ENCODE data around the gene TTF1.

The TTF1 gene

GRCh38 chr9:132406554-132407122 is at the start of gene TTF1:
TSS of gene TTF1 (minus strand) at chr9:132406840. CDS start at chr9:132402821, 4,019 bp downstream.
- DNase-seq: peak; percentile 94

- DNase-seq: no peak
Measured at GRCh38 chr9:132456241-132456640, 49.6 kb upstream of the TTF1 start.

- DNase-seq: peak; percentile 11
Measured at GRCh38 chr9:132451276-132451675, 44.6 kb upstream of the TTF1 start.

- no peak for DNase-seq
Measured at GRCh38 chr9:132447902-132448301, 41.3 kb upstream of the TTF1 start.

GRCh38 chr9:132447346-132447745 is 40.7 kb upstream of the TTF1 start:
- no peak for DNase-seq

- DNase-seq: no peak
Measured at GRCh38 chr9:132446887-132447286, 40.2 kb upstream of the TTF1 start.

- DNase-seq: no peak
Measured at GRCh38 chr9:132443951-132444607, 37.4 kb upstream of the TTF1 start.

- DNase-seq: no peak
Measured at GRCh38 chr9:132441404-132441803, 34.8 kb upstream of the TTF1 start.

GRCh38 chr9:132440735-132441134 is 34.1 kb upstream of the TTF1 start:
- no peak for DNase-seq

GRCh38 chr9:132439153-132439552 is 32.5 kb upstream of the TTF1 start:
- no peak for DNase-seq

- no peak for DNase-seq
Measured at GRCh38 chr9:132434881-132435280, 28.2 kb upstream of the TTF1 start.

- no peak for DNase-seq
Measured at GRCh38 chr9:132430998-132431397, 24.4 kb upstream of the TTF1 start.

GRCh38 chr9:132426639-132427414 is 20.2 kb upstream of the TTF1 start:
- DNase-seq: no peak

- no peak for DNase-seq
Measured at GRCh38 chr9:132425675-132426062, 19.0 kb upstream of the TTF1 start.

GRCh38 chr9:132424857-132425674 is 18.4 kb upstream of the TTF1 start:
- no peak for DNase-seq

- DNase-seq: no peak
Measured at GRCh38 chr9:132423503-132423902, 16.9 kb upstream of the TTF1 start.

- DNase-seq: no peak
Measured at GRCh38 chr9:132422574-132422973, 15.9 kb upstream of the TTF1 start.

- no peak for DNase-seq
Measured at GRCh38 chr9:132418726-132419363, 12.2 kb upstream of the TTF1 start.

GRCh38 chr9:132415181-132415580 is 8.5 kb upstream of the TTF1 start:
- DNase-seq: no peak

- no peak for DNase-seq
Measured at GRCh38 chr9:132414731-132415130, 8.1 kb upstream of the TTF1 start.

- DNase-seq: no peak
Measured at GRCh38 chr9:132413926-132414325, 7.3 kb upstream of the TTF1 start.

- peak; percentile 24 for DNase-seq
Measured at GRCh38 chr9:132412089-132412488, 5.4 kb upstream of the TTF1 start.

- peak; percentile 73 for DNase-seq
Measured at GRCh38 chr9:132411091-132411508, 4.5 kb upstream of the TTF1 start.
